ENCODE data around the gene SPIB. TPM values are rescaled to one million over a fixed set of nuclear protein-coding genes. Genes with fewer than 3 reads are reported as not detected.

The SPIB gene
- total and polyA plus RNA-seq, 2 experiments from 2014 or later = 12.6 to 17.5 TPM

DNA sequence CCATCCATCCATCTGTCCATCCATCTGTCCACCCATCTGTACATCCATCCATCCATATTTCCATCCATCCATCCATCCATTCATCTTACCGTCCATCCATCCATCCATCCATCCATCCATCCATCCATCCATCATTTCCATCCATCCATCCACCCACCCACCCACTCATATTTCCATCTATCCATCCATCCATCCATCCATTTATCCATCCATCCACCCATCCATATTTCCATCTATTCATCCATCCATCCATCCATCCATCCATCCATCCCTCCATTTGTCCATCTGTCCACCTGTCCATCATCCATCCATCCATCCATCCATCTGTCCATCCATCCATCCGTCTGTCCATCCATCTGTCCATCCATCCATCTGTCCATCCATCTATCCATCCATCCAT is 37.3 kb downstream of the SPIB start (continued):
- TF ChIP-seq, protein P1, sequence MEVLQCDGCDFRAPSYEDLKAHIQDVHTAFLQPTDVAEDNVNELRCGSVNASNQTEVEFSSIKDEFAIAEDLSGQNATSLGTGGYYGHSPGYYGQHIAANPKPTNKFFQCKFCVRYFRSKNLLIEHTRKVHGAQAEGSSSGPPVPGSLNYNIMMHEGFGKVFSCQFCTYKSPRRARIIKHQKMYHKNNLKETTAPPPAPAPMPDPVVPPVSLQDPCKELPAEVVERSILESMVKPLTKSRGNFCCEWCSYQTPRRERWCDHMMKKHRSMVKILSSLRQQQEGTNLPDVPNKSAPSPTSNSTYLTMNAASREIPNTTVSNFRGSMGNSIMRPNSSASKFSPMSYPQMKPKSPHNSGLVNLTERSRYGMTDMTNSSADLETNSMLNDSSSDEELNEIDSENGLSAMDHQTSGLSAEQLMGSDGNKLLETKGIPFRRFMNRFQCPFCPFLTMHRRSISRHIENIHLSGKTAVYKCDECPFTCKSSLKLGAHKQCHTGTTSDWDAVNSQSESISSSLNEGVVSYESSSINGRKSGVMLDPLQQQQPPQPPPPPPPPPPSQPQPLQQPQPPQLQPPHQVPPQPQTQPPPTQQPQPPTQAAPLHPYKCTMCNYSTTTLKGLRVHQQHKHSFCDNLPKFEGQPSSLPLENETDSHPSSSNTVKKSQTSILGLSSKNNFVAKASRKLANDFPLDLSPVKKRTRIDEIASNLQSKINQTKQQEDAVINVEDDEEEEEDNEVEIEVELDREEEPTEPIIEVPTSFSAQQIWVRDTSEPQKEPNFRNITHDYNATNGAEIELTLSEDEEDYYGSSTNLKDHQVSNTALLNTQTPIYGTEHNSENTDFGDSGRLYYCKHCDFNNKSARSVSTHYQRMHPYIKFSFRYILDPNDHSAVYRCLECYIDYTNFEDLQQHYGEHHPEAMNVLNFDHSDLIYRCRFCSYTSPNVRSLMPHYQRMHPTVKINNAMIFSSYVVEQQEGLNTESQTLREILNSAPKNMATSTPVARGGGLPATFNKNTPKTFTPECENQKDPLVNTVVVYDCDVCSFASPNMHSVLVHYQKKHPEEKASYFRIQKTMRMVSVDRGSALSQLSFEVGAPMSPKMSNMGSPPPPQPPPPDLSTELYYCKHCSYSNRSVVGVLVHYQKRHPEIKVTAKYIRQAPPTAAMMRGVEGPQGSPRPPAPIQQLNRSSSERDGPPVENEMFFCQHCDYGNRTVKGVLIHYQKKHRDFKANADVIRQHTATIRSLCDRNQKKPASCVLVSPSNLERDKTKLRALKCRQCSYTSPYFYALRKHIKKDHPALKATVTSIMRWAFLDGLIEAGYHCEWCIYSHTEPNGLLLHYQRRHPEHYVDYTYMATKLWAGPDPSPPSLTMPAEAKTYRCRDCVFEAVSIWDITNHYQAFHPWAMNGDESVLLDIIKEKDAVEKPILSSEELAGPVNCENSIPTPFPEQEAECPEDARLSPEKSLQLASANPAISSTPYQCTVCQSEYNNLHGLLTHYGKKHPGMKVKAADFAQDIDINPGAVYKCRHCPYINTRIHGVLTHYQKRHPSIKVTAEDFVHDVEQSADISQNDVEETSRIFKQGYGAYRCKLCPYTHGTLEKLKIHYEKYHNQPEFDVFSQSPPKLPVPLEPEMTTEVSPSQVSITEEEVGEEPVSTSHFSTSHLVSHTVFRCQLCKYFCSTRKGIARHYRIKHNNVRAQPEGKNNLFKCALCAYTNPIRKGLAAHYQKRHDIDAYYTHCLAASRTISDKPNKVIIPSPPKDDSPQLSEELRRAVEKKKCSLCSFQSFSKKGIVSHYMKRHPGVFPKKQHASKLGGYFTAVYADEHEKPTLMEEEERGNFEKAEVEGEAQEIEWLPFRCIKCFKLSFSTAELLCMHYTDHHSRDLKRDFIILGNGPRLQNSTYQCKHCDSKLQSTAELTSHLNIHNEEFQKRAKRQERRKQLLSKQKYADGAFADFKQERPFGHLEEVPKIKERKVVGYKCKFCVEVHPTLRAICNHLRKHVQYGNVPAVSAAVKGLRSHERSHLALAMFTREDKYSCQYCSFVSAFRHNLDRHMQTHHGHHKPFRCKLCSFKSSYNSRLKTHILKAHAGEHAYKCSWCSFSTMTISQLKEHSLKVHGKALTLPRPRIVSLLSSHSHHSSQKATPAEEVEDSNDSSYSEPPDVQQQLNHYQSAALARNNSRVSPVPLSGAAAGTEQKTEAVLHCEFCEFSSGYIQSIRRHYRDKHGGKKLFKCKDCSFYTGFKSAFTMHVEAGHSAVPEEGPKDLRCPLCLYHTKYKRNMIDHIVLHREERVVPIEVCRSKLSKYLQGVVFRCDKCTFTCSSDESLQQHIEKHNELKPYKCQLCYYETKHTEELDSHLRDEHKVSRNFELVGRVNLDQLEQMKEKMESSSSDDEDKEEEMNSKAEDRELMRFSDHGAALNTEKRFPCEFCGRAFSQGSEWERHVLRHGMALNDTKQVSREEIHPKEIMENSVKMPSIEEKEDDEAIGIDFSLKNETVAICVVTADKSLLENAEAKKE (CRISPR knock-in tag; IDR thresholded peaks at IDR 0.05) = no peak
- TF ChIP-seq EZH2phosphoT487 (IDR thresholded peaks at IDR 0.05; ENCODE audit: unreplicated experiment) (no peak), CREB1 (CRISPR knock-in tag; IDR thresholded peaks at IDR 0.05; ENCODE audit: low read depth) (no peak)

- Histone ChIP-seq H3K9me2 (ENCODE audit: insufficient read depth) (0 out of 2 replicates have a peak, but pooled peaks cover 3% of the 10 kb centered on the region), H4K20me1 (replicated peaks; ENCODE audit: insufficient read depth) (no peaks in the 10 kb centered on the region), H3F3A (replicated peaks; ENCODE audit: low read depth) (no peaks in the 10 kb centered on the region), H3K27ac (ENCODE audit: low read depth) (no peak overlapping the region), H3K4me3 (no peak overlapping the region), H2AFZ (no peak overlapping the region), H3K4me1 (ENCODE audit: insufficient read depth) (no peaks in the 10 kb centered on the region), H3K27me3 (ENCODE audit: insufficient read depth) (no peaks in the 10 kb centered on the region), H3K79me2 (replicated peaks; ENCODE audit: insufficient read depth) (no peaks in the 10 kb centered on the region), H3K36me3 (ENCODE audit: insufficient read depth) (no peaks in the 10 kb centered on the region), H3K4me2 (no peak overlapping the region)
- H3K4me3 Mint-ChIP-seq = no peak overlapping the region
- H3K36me3 Mint-ChIP-seq (ENCODE audit: low read depth) = peaks cover 43% of the 10 kb centered on the region
- DNase-seq (ENCODE audit: low spot score) (no peak), ATAC-seq (no peak)
- H3K27me3 Mint-ChIP-seq (ENCODE audit: insufficient read depth, low read depth, poor library complexity) = peaks cover 8% of the 10 kb centered on the region
- peaks cover 84% of the 10 kb centered on the region for H3K9me3 Mint-ChIP-seq
- H3K4me1 Mint-ChIP-seq = no peaks in the 10 kb centered on the region
- H3K27ac Mint-ChIP-seq = no peak overlapping the region
- no peak for TF ChIP-seq JUNB (IDR thresholded peaks at IDR 0.05; ENCODE audit: unreplicated experiment)
- TF ChIP-seq, protein P1 (CRISPR knock-in tag; IDR thresholded peaks at IDR 0.05) = no peak
- TF ChIP-seq, protein P2, sequence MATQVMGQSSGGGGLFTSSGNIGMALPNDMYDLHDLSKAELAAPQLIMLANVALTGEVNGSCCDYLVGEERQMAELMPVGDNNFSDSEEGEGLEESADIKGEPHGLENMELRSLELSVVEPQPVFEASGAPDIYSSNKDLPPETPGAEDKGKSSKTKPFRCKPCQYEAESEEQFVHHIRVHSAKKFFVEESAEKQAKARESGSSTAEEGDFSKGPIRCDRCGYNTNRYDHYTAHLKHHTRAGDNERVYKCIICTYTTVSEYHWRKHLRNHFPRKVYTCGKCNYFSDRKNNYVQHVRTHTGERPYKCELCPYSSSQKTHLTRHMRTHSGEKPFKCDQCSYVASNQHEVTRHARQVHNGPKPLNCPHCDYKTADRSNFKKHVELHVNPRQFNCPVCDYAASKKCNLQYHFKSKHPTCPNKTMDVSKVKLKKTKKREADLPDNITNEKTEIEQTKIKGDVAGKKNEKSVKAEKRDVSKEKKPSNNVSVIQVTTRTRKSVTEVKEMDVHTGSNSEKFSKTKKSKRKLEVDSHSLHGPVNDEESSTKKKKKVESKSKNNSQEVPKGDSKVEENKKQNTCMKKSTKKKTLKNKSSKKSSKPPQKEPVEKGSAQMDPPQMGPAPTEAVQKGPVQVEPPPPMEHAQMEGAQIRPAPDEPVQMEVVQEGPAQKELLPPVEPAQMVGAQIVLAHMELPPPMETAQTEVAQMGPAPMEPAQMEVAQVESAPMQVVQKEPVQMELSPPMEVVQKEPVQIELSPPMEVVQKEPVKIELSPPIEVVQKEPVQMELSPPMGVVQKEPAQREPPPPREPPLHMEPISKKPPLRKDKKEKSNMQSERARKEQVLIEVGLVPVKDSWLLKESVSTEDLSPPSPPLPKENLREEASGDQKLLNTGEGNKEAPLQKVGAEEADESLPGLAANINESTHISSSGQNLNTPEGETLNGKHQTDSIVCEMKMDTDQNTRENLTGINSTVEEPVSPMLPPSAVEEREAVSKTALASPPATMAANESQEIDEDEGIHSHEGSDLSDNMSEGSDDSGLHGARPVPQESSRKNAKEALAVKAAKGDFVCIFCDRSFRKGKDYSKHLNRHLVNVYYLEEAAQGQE (IDR thresholded peaks at IDR 0.05; ENCODE audit: unreplicated experiment) = no peak
- TF ChIP-seq POLR2AphosphoS5 (IDR thresholded peaks at IDR 0.05; ENCODE audit: low read depth) = no peak
These were observed 38.6 kb downstream of the SPIB start for GRCh38 chr19:50457300-50457699.
